ENCODE measurements around the gene PPP6R2.

DNA sequence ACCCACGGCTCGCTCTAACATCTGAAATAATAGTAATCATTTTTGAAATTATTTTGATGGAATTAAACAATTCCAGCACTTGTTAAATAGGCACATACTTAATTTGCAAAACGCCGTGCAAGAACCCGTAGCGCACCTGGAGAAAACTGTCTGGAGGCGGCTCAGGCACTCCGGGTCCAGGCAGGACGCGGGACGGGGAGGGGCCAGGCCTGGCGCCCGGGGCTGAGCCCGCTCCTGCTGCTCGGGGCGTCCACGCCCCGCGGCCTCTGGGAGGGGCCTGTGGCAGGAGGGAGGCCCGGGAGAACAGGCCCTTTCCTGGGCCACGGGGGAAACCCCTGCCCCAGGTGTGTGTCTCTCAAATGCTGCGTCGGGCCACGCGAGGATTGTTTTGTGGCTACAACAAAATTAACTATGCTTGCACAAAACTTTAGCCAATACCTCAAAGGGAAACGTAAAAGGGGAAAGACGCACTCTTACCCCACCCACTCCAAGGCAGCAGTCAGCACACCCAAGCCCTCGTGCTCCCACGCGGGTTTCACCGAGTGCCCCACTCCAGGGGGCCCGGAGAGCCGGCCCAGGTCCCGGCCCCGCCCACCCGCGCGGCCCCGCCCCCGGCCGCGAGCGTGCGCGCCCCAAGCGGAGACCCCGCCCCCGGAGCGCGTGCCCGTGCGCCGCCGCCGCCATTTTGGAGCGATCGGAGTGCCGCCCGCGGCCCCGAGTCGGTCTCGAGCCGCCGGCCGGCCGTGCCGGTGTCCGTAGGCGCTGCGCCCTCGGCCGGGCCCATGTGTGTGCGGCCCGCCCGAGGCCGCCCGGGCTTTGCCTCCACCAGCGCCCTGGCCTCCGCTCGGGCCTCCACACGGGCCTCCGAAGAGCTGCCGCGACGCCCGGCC, at the start of gene PPP6R2:
- TF ChIP-seq, protein P1, sequence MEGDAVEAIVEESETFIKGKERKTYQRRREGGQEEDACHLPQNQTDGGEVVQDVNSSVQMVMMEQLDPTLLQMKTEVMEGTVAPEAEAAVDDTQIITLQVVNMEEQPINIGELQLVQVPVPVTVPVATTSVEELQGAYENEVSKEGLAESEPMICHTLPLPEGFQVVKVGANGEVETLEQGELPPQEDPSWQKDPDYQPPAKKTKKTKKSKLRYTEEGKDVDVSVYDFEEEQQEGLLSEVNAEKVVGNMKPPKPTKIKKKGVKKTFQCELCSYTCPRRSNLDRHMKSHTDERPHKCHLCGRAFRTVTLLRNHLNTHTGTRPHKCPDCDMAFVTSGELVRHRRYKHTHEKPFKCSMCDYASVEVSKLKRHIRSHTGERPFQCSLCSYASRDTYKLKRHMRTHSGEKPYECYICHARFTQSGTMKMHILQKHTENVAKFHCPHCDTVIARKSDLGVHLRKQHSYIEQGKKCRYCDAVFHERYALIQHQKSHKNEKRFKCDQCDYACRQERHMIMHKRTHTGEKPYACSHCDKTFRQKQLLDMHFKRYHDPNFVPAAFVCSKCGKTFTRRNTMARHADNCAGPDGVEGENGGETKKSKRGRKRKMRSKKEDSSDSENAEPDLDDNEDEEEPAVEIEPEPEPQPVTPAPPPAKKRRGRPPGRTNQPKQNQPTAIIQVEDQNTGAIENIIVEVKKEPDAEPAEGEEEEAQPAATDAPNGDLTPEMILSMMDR (IDR thresholded peaks at IDR 0.05), result peak in 2 of 6 experiments; percentile 7 to 10
- TF ChIP-seq POLR2A (IDR thresholded peaks at IDR 0.05), result peak in 1 of 4 donors; percentile 32
